ENCODE results near the gene SEC16A.

GRCh38 chr9:136531904-136532798 lies 49.3 kb upstream of the SEC16A start:
- no peak for TF ChIP-seq CTCF (IDR thresholded peaks at IDR 0.05; ENCODE audit: insufficient read depth, low read length)
- no peak for TF ChIP-seq POLR2AphosphoS5 (IDR thresholded peaks at IDR 0.05; ENCODE audit: low read depth)
